Bronchial epithelial cell (primary cell): ENCODE measurements around the gene TCHH. TPM values are rescaled to one million over a fixed set of nuclear protein-coding genes. Genes with fewer than 3 reads are reported as not detected.

ENCODE experiments used
- DNase-seq: peaks from one replicate; pipeline ENCODE4 v3.0.0-alpha.2; 2010; ENCODE audit warnings: low read depth
- FAIRE-seq: peaks from 2 replicates; lab custom pipeline; 2011; peaks lifted over from hg19 to GRCh38; lab: Jason Lieb, UNC
- H3K27me3 ChIP-seq: 2 replicates; pipeline ENCODE4 v1.5.1; 2011; ENCODE audit warnings: low read length; ENCODE audit not compliant: control insufficient read depth, insufficient read depth
- H3K36me3 ChIP-seq: 2 replicates; pipeline ENCODE4 v1.5.1; 2011; ENCODE audit warnings: low read length; ENCODE audit not compliant: control insufficient read depth, insufficient read depth
- H3K4me3 ChIP-seq: 2 replicates; pipeline ENCODE4 v1.5.1; 2011; ENCODE audit warnings: mild to moderate bottlenecking, low read depth, low read length, control low read depth
- total RNA-seq: library from RNA; depleted of rRNA; stranded (reverse); fragments of >200 nt; gene quantifications from 2 replicates; pipeline ENCODE4 v1.2.1, GENCODE V29; 2014
- TF ChIP-seq, protein P1 (sequence below): IDR thresholded peaks from 2 replicates; pipeline ENCODE4 v1.5.1; 2011; ENCODE audit warnings: mild to moderate bottlenecking, moderate library complexity, low read length, control low read depth, inconsistent platforms; ENCODE audit not compliant: insufficient read depth, severe bottlenecking

Gene TCHH
- total RNA-seq, result under 0.01 TPM in 2 replicates

GRCh38 chr1:152115344-152115743 lies at the start of gene TCHH:
Gene TCHH (minus strand): TSS chr1:152115444. CDS start chr1:152114080, 1,364 bp downstream.
- H3K4me3 ChIP-seq, result no peak within 1 kb of the TSS
- no peaks in the 10 kb centered on the region for H3K36me3 ChIP-seq
- H3K27me3 ChIP-seq, result peaks cover 38% of the 10 kb centered on the region
- no peak for DNase-seq
- TF ChIP-seq, protein P1, sequence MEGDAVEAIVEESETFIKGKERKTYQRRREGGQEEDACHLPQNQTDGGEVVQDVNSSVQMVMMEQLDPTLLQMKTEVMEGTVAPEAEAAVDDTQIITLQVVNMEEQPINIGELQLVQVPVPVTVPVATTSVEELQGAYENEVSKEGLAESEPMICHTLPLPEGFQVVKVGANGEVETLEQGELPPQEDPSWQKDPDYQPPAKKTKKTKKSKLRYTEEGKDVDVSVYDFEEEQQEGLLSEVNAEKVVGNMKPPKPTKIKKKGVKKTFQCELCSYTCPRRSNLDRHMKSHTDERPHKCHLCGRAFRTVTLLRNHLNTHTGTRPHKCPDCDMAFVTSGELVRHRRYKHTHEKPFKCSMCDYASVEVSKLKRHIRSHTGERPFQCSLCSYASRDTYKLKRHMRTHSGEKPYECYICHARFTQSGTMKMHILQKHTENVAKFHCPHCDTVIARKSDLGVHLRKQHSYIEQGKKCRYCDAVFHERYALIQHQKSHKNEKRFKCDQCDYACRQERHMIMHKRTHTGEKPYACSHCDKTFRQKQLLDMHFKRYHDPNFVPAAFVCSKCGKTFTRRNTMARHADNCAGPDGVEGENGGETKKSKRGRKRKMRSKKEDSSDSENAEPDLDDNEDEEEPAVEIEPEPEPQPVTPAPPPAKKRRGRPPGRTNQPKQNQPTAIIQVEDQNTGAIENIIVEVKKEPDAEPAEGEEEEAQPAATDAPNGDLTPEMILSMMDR, result no peak
- no peak for FAIRE-seq

- Histone ChIP-seq H3K36me3 (no peaks in the 10 kb centered on the region), H3K27me3 (no peaks in the 10 kb centered on the region), H3K4me3 (no peak overlapping the region)
- FAIRE-seq, result no peak
- TF ChIP-seq, protein P1, result no peak
- peak; percentile 93 for DNase-seq
These were observed 49.4 kb upstream of the TCHH start for GRCh38 chr1:152164517-152165136.

DNA sequence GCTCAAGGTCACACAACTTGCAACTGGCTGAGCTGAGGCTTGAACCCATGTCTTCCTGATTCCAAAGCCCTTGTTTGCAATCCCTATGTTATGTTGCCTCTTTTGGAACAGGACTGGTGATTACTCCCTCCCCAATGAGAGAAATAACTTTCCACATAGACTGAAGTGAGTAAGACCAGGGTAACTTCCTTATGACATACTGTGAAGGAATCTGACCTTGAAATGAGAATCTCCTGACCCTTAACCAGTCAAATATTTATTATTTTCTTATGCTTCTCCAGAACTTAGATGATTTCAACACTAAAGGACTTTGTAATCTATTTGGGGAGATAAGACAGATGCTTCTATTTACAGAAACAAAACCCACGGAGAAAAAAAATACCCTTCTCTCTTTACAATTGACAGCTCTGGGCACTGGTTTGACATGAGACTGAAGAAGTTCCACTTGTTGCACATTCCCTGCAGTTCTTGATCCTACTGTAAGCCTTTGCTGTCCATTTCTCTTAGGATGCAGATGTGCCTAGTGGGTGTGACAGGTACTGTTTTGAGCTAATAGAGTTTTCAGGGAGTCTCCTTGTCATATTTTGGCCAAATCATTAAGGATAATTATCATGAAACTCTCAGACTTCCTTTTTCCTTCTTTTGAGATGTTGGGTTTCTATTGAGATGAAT lies 47.7 kb upstream of the TCHH start:
- TF ChIP-seq, protein P1, result no peak
- FAIRE-seq (peak; percentile 97), DNase-seq (peak; percentile 91)
- Histone ChIP-seq H3K36me3 (no peaks in the 10 kb centered on the region), H3K4me3 (no peak overlapping the region), H3K27me3 (no peaks in the 10 kb centered on the region)

DNA sequence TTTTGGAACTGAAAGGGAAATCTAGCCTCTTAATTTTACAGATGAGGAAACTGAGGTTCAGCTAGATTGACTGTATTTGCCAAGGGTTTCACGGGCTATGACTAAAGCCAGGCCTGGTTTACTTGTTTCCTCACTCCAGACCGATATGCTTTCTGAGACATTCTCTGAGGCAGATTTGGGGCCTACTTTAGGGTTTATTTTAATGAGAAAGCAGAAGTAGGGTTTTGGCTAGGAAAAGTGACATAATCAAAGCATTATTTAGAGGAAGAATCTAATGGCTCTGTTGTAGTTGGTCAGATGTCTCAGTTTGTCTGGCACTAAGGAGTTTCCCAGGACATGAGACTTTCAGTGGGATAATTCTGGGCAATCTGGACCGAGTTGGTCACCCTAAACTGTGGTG lies 45.3 kb upstream of the TCHH start:
- DNase-seq (no peak), FAIRE-seq (no peak)
- TF ChIP-seq, protein P1, result no peak
- Histone ChIP-seq H3K36me3 (no peaks in the 10 kb centered on the region), H3K4me3 (no peak overlapping the region), H3K27me3 (no peaks in the 10 kb centered on the region)

GRCh38 chr1:152159144-152159543 lies 43.9 kb upstream of the TCHH start, which contains the start of gene RPTN:
Gene RPTN (minus strand): TSS chr1:152159228. CDS start chr1:152157889, 1,339 bp downstream.
- DNase-seq (no peak), FAIRE-seq (no peak)
- Histone ChIP-seq H3K27me3 (no peaks in the 10 kb centered on the region), H3K36me3 (no peaks in the 10 kb centered on the region), H3K4me3 (no peak within 1 kb of the TSS)
- TF ChIP-seq, protein P1, result no peak
